GM19351 (cell line): Measurements from ENCODE around the gene HECW1.
"Not testable (repeated sequence)": the region's sequence is repeated elsewhere in the genome, so short reads cannot be mapped to it uniquely, and the experiment has no call there.

ENCODE experiments used
- ATAC-seq: cut with Tn5 transposase; IDR thresholded peaks from one replicate; pipeline ENCODE4 v1.9.1; 2021; ENCODE audit warnings: mild to moderate bottlenecking, moderate library complexity; ENCODE audit not compliant: unreplicated experiment

HECW1 gene

GRCh38 chr7:43112459-43112940, at the start of gene HECW1:
Gene HECW1, plus strand, starts transcription at chr7:43112647. Its CDS starts 131,259 bp downstream, at chr7:43243906.
- ATAC-seq = no peak

- ATAC-seq = no peak
These were observed 40.8 kb upstream of the HECW1 start for GRCh38 chr7:43071604-43072003.

- peak; percentile 44 for ATAC-seq
These were observed 39.9 kb upstream of the HECW1 start for GRCh38 chr7:43072530-43072929.

GRCh38 chr7:43073811-43074210, 38.6 kb upstream of the HECW1 start:
- not testable (repeated sequence) for ATAC-seq

GRCh38 chr7:43076189-43076605, 36.2 kb upstream of the HECW1 start:
- ATAC-seq = peak; percentile 58

GRCh38 chr7:43076606-43077005, 35.8 kb upstream of the HECW1 start:
- ATAC-seq = no peak

GRCh38 chr7:43077285-43077684, 35.2 kb upstream of the HECW1 start:
- no peak for ATAC-seq

- no peak for ATAC-seq
These were observed 34.6 kb upstream of the HECW1 start for GRCh38 chr7:43077732-43078391.

- no peak for ATAC-seq
These were observed 33.7 kb upstream of the HECW1 start for GRCh38 chr7:43078794-43079193.

- ATAC-seq = no peak
These were observed 30.8 kb upstream of the HECW1 start for GRCh38 chr7:43081603-43082002.

- ATAC-seq = no peak
These were observed 29.3 kb upstream of the HECW1 start for GRCh38 chr7:43083106-43083505.

- ATAC-seq = no peak
These were observed 27.4 kb upstream of the HECW1 start for GRCh38 chr7:43085017-43085416.

GRCh38 chr7:43085992-43086391, 26.5 kb upstream of the HECW1 start:
- peak; percentile 59 for ATAC-seq

GRCh38 chr7:43092819-43093218, 19.6 kb upstream of the HECW1 start:
- no peak for ATAC-seq

GRCh38 chr7:43096875-43097274, 15.6 kb upstream of the HECW1 start:
- no peak for ATAC-seq

GRCh38 chr7:43099750-43100149, 12.7 kb upstream of the HECW1 start:
- peak; percentile 70 for ATAC-seq

- no peak for ATAC-seq
These were observed 7.5 kb upstream of the HECW1 start for GRCh38 chr7:43104874-43105520.

- ATAC-seq = no peak
These were observed 6.8 kb upstream of the HECW1 start for GRCh38 chr7:43105521-43106120.

- ATAC-seq = peak; percentile 92
These were observed 4.0 kb upstream of the HECW1 start for GRCh38 chr7:43108255-43109011.

- ATAC-seq = no peak
These were observed 1.5 kb upstream of the HECW1 start for GRCh38 chr7:43110791-43111535.
